OCI-LY1 (cell line): Measurements from ENCODE around the gene SIX1.

ENCODE experiments used
- CTCF ChIP-seq: fragments of 200-600 bp; sonication (generic), shearing (Covaris generic); IDR thresholded peaks from 2 replicates; pipeline ENCODE4 v1.5.1; 2017; ENCODE audit warnings: mild to moderate bottlenecking, antibody characterized with exemption, low read length, moderate library complexity, mixed read lengths
- EZH2 ChIP-seq: fragments of 200-600 bp; sonication (generic), shearing (Covaris generic); IDR thresholded peaks from 2 replicates; pipeline ENCODE4 v1.8.0; 2017; ENCODE audit warnings: borderline replicate concordance, mixed run types, mild to moderate bottlenecking, antibody characterized with exemption, low read length, moderate library complexity, mixed read lengths

GRCh38 chr14:60643141-60643462 lies 6.2 kb downstream of the SIX1 start:
- TF ChIP-seq CTCF = no peak
- TF ChIP-seq EZH2 = no peak
